Measurements from ENCODE around the gene MACROD2.

DNA sequence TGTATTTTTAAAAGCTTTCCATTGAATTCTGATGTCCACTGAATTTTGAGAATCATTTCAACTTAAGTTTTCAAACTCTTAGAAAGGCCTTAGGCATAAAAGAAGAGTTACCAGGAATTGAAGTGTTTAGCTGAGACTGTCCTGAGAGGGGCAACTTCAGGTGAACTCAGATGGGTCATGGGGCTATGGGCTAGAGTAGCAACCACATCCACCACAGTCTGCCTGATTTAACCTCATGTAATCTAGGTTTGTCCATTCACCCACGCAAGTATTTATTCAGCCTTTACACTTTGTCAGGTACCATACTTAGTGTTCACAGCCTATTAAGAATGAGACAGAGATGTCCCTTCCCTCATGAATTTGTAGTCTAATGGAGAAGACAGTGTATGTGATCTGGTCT, 2076.9 kb downstream of the MACROD2 start:
- TF ChIP-seq POLR2AphosphoS5 (IDR thresholded peaks at IDR 0.05; ENCODE audit: low read depth, low read length) (no peak), TAF1 (IDR thresholded peaks at IDR 0.05; ENCODE audit: borderline replicate concordance, insufficient read depth, low read length) (no peak), SIN3A (IDR thresholded peaks at IDR 0.05; ENCODE audit: borderline replicate concordance, insufficient read depth, low read length) (no peak), FOXP2 (optimal IDR thresholded peaks at IDR 0.05; ENCODE audit: borderline replicate concordance, extremely low read depth, extremely low read length, insufficient read depth) (no peak)
- TF ChIP-seq, protein P1, sequence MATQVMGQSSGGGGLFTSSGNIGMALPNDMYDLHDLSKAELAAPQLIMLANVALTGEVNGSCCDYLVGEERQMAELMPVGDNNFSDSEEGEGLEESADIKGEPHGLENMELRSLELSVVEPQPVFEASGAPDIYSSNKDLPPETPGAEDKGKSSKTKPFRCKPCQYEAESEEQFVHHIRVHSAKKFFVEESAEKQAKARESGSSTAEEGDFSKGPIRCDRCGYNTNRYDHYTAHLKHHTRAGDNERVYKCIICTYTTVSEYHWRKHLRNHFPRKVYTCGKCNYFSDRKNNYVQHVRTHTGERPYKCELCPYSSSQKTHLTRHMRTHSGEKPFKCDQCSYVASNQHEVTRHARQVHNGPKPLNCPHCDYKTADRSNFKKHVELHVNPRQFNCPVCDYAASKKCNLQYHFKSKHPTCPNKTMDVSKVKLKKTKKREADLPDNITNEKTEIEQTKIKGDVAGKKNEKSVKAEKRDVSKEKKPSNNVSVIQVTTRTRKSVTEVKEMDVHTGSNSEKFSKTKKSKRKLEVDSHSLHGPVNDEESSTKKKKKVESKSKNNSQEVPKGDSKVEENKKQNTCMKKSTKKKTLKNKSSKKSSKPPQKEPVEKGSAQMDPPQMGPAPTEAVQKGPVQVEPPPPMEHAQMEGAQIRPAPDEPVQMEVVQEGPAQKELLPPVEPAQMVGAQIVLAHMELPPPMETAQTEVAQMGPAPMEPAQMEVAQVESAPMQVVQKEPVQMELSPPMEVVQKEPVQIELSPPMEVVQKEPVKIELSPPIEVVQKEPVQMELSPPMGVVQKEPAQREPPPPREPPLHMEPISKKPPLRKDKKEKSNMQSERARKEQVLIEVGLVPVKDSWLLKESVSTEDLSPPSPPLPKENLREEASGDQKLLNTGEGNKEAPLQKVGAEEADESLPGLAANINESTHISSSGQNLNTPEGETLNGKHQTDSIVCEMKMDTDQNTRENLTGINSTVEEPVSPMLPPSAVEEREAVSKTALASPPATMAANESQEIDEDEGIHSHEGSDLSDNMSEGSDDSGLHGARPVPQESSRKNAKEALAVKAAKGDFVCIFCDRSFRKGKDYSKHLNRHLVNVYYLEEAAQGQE (IDR thresholded peaks at IDR 0.05; ENCODE audit: insufficient read depth in 1 of 2, low read depth in 2 of 2, low read length in 2 of 2), result no peak
